Measurements from ENCODE around the gene SPEG.

GRCh38 chr2:219442256-219443015 lies 7.8 kb downstream of the SPEG start:
- TF ChIP-seq CTCF (IDR thresholded peaks at IDR 0.05) (no peak), POLR2AphosphoS5 (IDR thresholded peaks at IDR 0.05) (no peak)

Data from prostate gland (tissue), 2 donors.